HG03039 (cell line): Measurements from ENCODE around the gene BRPF1.

Experiments
- ATAC-seq: cut with Tn5 transposase; IDR thresholded peaks from one replicate; pipeline ENCODE4 v1.9.1; 2021; ENCODE audit warnings: mild to moderate bottlenecking, moderate library complexity; ENCODE audit not compliant: unreplicated experiment

Gene BRPF1, protein sequence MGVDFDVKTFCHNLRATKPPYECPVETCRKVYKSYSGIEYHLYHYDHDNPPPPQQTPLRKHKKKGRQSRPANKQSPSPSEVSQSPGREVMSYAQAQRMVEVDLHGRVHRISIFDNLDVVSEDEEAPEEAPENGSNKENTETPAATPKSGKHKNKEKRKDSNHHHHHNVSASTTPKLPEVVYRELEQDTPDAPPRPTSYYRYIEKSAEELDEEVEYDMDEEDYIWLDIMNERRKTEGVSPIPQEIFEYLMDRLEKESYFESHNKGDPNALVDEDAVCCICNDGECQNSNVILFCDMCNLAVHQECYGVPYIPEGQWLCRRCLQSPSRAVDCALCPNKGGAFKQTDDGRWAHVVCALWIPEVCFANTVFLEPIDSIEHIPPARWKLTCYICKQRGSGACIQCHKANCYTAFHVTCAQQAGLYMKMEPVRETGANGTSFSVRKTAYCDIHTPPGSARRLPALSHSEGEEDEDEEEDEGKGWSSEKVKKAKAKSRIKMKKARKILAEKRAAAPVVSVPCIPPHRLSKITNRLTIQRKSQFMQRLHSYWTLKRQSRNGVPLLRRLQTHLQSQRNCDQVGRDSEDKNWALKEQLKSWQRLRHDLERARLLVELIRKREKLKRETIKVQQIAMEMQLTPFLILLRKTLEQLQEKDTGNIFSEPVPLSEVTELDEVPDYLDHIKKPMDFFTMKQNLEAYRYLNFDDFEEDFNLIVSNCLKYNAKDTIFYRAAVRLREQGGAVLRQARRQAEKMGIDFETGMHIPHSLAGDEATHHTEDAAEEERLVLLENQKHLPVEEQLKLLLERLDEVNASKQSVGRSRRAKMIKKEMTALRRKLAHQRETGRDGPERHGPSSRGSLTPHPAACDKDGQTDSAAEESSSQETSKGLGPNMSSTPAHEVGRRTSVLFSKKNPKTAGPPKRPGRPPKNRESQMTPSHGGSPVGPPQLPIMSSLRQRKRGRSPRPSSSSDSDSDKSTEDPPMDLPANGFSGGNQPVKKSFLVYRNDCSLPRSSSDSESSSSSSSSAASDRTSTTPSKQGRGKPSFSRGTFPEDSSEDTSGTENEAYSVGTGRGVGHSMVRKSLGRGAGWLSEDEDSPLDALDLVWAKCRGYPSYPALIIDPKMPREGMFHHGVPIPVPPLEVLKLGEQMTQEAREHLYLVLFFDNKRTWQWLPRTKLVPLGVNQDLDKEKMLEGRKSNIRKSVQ (N-terminal part only)

DNA sequence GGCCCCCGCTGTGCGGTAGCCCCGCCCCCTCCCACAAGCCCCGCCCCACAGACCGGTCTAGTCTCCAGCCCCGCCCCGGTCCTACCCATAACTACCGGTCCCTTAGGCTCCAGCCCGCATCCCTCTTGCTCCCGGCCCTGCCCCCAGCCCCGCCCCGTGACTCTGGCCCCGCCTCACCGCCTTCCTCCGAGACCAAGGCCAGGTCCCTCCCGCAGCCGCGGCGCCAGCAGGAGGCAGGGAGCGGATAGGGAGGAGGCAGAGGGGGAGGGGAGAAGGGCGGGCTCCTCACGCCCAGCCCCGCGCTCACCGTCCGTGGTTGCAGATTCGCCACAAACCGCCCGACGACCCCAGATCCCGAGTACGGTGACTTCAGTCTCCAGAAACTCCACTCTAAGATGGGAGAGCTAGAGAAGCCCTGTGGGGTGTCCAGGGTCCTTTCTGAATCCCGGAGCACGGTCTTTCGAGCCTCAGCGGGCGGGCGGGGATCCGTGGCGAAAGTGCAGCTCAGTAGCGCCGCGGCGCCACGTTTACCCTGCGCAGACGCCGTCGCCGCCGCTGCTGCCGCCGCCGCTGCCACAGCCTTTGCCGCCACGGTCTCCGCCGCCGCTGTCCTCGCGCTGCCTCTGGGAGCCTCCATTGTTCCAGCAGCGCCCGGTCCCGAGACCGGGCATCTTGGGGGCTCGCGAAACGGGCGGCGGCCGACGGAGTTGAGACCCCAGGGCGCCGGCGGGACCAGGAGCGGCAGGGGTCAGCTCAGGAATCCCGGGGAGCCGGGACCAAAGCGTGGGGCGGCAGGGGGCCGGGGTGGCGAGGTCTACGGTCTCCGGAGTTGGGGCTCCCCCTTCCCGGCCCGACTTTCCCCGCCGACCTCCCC is at the start of gene BRPF1:
Gene BRPF1 (plus strand): TSS at position 530 of the 874 bp plus-strand sequence. CDS start 2,406 bp downstream, outside the sequence.
- peak; percentile 90 for ATAC-seq

DNA sequence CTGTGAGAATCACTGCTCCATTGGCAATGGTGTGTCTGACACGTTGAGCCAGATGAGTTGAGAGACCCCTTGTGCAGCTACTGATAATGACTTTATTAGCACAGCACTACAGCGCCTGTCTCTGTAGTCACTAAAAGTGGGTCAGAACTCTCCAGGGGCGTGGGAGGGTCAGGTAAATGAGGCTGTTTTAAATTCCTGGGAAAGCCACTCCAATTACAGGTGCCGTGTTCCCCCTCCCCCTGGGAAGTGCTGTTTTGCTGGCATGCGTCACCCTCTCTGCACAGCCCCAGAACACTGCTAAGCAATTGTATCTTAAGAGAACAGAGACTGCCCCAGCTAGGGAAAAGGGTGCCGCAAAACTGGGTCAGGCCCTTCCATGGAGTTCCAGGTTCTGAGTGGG is 49.4 kb upstream of the BRPF1 start:
- no peak for ATAC-seq

DNA sequence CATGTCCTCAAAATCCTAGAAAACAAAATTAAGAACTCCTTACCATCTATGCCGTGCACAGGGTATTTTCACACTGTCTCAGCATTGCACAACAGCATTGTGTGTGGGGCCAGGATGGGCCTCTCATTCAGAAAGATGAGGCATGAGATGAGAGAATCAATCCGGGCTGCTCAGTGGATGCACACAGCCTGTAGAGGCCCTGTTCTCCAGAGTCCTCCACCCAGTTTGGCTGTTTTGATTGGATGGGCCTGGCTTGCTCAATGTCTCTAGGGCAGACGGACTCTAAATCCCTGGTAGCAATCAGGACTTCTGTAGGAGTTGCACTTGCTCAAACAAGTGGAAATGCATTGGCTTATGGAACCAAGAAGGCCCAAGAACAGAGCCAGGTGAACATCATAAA is 48.1 kb upstream of the BRPF1 start:
- ATAC-seq = no peak

DNA sequence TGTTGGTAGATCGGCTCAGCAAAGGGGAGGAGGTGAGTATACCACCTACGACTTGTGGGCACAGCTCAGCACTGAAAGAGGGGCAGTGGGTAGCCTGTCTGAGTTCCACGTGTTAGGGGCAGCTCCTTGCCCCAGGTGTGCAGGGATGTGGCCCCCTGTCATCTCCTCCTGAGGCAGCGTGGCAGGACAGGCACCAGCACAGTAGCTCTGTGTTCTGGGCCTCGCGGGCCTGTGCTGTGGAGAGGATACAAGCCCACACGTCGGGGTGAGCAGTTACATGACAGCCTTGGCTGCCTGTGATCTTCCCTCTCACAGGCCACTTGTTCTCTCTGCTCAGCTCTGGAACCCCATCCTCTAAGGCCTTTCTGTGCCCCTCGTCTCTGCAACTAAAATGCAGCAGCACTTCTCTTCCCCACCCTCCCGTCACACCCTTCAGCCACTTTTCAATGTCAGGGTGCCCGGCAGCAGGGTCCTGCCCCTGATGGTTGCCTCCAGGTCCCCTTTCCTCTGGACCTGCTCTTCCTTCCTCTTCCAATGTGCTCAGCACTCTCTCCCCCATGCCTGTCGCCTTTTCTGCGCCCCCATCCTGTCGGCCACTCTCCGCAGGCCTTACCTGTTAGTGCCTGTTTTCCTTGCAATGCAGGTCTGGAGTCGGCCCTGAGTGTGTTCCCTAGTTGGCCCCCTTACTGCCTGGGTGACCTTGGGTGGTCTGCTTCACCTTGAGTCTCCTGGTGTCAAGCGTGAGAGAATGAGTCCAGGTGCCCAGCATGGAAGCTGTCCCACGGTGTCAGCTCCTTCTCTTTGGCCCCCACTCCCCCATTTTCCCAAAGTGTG is 46.1 kb upstream of the BRPF1 start:
- ATAC-seq = no peak

DNA sequence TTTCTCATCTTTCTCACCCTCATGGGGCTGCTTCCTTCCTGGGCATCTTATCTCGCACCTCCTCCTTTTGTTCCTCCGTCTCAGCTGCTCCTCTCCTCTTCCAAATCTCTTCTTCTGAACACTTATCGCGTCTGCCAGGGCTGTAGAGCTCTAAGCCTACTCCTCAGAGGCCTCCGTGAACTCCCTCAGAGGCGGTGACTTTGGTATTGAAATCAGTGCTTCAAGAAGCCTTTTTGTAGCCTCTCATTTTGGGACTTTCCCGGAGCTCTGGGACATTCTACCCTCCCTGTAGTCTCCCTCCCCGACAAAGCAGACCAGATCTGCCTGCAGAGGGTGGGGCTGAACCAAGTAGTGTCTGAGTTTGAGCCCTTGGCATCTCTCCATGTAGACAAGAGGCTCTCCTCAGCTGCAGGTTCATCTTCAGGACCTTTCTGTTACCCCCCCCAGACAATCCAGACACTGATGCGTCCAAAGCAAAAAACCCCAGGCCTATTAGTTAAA is 45.4 kb upstream of the BRPF1 start:
- no peak for ATAC-seq

DNA sequence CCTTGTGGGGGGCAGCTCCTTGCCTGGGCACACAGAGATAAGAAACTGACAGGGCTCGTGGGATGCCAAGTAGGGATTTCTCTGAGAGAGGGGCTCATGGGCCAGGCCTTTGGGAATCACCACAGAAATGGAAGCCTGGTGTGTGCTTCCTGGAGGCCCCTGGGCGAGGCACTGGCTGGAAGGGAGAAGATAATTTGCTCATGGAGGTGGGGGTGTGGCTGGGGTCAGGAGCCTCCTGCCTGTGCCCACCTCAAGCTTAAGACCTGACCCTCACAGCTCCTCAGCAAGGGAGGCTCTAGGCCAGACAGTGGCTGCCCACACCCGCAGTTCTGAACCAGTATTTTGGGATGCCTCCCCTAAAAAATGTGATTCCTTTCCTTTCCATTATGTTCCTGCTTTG is 44.8 kb upstream of the BRPF1 start:
- no peak for ATAC-seq

DNA sequence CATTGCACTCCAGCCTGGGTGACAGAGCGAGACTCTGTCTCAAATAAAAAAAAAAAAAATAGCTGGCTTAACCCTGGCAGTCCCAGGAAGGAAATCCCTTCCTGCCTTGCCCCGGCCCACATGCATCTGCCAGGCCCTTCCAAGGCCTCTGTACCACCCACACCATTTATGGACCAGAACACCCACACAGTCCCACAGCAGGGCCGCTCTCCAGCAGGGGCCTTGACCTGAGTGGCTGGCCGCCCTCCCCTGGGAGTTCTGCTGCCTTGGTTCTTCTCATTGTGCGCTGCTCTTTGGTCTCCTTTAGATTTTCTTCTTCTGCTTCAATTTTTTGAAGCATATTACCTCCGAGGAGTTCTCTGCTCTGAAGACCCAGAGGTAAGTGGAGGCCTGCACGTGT is 44.0 kb upstream of the BRPF1 start:
- no peak for ATAC-seq

DNA sequence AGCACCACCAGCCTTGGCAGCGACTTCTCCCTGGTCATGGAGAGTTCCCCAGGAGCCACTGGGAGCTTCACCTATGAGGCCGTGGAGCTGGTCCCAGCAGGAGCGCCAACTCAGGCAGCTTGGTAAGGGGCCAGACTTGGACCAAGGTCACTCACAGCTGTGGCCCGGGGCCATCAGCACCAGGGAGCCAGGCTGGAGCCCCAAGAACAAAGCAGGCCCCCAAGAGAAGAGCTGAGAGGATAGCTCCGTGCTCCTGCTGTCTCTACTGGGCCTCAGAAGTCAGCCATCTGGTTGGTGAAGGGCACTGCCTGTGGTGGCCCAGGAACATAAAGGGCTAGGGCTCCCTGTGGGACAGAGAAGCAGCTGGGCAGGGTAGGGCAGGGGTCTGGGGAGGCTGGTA is 42.6 kb upstream of the BRPF1 start:
- ATAC-seq = no peak

DNA sequence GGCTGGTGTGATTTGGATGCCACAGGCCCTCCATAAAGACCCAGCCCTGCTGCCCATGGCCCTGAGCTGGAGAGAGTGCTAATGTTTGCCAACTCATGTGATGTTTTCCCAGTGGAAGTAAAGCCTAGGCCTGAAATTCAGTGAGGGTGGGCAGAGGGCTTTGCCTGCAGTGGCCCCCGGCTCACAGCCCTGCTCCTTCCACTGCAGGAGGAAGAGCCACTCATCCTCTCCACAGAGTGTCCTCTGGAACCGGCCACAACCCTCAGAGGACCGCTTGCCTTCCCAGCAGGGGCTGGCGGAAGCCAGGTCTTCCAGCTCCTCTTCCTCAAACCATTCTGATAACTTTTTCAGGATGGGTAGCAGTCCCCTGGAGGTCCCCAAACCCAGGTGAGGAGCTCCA is 41.8 kb upstream of the BRPF1 start:
- ATAC-seq = no peak

DNA sequence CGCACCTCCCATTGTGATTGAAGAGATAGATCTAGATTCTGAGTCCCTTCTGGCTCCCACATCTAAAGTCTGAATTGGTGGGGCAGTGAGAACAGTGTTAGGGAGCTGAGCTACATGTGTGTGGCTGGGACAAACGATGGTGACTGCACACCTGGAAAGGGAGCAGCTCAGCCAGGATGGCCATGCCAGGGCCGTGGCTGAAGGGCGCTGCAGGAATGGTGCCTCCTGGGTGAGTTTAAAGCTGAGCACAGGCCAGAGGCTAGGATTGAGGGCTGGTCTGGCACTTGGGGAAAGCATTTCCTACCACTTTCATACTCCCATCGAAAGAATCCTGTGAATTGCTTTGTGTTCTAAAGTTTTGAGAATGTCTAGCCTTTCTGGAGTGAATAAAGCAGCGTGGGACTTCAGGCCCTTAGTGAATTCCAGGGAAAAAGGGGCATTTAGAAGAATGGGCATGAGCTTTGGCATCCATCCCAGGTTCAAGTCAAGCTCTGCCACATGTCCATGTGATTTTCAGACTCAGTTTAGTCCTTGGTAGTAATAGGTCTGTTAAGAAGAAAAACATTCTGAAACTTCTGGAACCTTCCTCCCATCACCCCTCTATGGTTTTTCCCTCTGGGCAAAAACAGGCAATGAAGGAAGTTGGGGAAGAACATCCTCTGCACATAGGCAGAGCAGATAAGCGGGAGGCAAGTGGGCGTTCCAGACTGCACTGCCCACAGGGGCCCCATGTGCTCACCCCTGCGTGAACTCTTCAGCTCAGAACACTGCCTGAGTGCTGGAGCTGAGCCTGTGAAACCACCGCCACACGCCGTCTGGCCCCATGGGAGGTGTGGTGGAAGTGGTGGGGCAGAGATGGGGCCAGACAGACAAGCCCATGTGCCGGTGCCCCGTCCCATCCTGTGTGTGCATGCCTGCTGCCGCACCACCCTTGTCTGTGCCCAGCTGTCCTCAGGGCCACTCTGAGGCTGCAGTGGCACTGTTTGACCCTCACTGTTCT is 40.8 kb upstream of the BRPF1 start:
- ATAC-seq = peak; percentile 66

DNA sequence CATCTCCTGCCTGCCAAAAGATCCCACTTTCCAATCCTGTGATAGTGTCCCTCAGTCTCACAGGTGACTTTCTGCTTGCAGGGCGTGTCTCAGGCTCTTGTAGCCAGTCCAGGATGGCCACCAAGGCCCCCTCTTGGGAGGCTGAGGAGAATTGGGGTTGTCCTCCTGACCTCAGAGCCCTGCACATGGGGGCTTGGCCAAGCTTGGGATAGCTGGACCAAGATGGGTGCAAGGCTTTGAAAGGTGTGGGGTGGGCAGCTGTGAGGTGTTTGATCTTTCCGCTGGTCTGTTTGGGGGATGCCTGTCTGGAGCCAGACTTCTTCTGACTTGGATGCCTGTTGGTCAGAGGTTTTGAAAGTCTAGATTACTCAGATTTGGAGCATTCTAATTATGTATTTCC is 39.9 kb upstream of the BRPF1 start:
- no peak for ATAC-seq

DNA sequence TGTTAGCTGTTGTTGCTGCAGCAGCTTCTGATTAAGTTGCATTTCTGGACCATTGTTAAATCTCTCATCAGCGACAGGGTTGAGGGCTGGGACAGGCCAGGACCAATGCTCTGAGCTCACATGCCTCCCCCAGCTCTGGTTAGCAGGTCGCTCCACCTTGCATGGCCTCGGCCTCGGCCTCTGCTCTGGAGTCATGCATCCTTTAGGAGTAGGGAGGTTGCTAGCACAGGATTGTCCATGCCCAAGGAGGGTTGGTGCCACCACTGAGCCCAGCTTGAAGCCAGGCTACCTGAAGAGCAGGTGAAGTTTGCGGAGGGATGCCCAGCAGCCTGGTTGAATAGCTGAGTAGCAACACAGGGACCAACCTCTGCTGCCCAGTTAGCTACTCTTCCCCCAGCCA is 39.1 kb upstream of the BRPF1 start:
- no peak for ATAC-seq

DNA sequence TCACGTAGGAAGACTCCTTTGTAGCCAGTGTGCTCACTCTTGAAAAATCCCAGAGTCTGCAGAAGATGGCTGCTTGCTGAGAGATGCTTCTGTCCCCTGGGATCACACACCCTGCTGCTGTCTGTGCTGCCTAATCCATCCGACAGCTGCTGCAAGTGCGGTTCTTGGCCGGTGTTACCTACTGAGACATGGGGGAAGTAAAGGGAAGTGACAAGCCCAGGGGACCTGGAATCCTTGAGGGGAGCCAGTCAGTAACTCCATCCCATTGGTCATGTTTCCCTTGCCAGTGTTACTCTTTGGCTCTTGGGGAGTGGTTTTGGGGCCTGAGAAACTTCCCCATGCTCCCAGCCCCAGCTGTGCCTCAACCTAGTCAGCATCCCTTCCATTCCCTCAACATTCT is 36.2 kb upstream of the BRPF1 start:
- ATAC-seq = no peak

DNA sequence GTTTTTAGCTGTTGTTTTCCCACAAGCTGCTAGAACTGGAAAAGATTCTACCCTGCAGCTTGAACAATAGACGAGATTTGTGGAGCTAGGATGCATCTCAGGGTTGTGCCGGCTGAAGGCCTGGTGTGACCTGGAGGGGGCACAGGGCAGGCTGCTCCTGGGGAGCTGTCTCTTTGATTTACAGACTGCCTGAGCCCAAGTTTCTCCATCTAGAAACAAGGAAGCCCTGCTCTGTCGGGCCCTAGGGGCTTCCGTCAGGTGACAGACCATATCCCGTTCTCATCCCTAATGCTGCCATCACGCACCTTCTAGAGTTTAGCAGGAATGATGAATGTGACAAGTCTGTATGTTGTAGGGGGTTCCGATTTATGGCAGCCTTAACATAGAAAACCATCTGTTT is 35.8 kb upstream of the BRPF1 start:
- no peak for ATAC-seq

DNA sequence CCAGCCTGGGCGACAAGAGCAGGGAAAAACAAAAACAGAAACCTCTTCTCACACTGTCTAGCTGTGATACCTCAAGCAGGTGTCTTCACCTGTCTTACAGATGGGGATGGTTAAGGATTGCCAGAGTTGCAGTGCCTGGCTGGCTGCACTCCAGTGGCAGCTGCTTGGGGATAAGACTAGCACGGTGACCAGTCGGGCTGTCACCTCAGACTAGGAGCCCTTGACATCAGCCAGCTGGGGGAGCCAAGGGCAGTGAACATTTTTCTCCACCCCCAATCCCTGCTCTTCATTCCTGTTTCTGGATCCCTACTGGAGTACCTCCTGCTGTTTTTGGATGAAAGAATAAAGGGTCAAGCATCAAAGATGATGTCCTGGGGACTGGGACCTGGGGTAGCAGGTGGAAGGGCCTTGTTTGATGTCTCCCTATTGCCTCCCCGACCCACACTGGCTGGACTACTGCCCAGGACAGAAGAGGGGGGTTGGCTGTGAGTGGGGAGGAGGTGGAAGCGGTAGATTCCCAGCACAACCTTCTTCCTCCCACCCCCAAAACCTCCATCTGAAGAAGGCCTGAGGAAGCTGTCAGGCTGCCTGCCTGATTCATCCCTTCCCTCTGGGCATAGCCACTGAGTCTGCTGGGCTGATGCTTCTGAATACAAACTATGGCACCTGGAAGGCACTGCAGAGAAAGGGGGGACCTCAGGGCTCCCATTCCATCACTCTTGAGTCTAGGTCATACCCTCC is 34.9 kb upstream of the BRPF1 start:
- ATAC-seq = no peak

DNA sequence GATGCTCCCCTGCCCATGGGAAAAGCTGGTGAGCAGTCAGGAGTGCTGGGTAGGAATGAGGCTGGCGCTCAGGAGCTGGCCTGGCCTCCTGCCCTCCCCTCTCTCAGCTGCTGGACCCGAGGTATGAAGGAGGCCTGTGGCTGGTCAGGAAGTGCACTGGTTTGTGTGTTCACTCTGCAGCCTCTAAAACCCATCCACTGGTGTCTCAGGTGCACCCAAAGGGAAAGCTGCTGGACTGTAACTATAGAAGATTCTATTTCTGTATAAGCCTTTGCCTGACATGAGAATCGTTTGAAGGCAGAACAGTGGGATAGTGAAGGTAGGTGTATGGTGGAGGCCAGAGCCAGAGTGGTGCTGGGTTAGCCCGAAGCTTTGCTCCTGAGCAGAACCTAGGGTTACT is 33.6 kb upstream of the BRPF1 start:
- no peak for ATAC-seq

DNA sequence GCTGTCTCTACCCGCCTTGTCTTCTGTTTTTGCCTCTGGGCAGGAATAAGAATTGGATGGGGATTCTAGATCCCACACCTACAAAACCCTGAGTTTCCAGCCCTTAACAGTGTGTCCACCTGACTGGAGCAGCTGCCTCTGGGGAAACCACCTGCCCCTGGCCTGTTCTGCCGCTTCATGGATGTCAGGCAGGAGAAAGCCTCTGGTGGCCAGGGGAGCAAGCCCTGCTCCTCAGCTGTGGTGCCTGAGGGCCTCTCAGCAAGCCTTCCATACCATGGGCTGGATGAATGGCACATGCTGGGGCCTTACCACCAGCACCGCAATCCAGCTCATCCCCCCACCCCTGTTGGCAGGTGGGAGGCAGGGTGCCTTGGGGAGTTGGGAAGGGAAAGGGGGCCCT is 33.2 kb upstream of the BRPF1 start:
- ATAC-seq = no peak

DNA sequence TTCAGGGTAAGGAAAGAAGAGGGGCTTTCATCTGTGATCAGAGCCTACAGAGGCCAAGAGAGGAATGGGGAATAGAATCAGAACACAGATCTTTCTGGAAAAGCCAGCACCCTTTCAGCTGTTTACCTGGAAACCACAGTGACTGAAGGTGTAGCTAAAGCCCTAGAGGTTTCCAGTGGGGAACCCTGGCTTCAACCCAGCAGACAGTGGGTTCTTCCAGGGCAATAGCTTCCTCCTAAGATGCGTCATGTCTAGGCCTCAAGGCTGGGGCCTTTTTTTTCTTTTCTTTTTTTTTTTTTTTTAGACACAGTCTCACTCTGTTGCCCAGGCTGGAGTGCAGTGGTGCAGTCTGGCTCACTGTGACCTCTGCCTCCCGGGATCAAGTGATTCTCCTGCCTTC is 31.0 kb upstream of the BRPF1 start:
- no peak for ATAC-seq
